ENCODE measurements around the gene ZSCAN32.

DNA sequence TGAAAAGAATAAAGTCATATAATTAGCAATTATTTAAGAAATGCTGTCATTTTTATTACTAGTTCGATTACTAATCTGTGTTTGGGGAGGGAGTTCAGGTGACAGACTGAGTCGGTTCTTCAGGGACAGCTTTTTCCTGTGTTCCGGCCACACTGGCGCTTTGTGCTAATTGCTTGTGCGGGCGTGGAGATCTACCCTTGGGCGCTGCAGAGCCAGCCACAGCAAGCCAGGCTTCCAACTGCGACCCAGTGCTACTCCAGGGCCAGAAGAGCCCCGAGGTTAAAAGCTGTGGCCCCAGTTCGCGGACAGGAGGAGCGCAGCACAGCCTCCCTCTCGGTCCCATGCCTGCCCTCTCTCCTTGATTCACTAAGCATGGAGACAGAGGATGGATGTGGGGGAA is 51.6 kb downstream of the ZSCAN32 start:
- TF ChIP-seq POLR2A (IDR thresholded peaks at IDR 0.05; ENCODE audit: low read depth): no peak
- TF ChIP-seq, protein P1, sequence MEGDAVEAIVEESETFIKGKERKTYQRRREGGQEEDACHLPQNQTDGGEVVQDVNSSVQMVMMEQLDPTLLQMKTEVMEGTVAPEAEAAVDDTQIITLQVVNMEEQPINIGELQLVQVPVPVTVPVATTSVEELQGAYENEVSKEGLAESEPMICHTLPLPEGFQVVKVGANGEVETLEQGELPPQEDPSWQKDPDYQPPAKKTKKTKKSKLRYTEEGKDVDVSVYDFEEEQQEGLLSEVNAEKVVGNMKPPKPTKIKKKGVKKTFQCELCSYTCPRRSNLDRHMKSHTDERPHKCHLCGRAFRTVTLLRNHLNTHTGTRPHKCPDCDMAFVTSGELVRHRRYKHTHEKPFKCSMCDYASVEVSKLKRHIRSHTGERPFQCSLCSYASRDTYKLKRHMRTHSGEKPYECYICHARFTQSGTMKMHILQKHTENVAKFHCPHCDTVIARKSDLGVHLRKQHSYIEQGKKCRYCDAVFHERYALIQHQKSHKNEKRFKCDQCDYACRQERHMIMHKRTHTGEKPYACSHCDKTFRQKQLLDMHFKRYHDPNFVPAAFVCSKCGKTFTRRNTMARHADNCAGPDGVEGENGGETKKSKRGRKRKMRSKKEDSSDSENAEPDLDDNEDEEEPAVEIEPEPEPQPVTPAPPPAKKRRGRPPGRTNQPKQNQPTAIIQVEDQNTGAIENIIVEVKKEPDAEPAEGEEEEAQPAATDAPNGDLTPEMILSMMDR (IDR thresholded peaks at IDR 0.05): no peak

Measured in esophagus muscularis mucosa (tissue), 3 donors.